Ishikawa (cell line): ENCODE results near the gene CWC27.

Source experiments
- EP300 ChIP-seq: IDR thresholded peaks from 2 replicates; pipeline ENCODE4 v1.6.1; 2012; ENCODE audit warnings: borderline replicate concordance
- TCF12 ChIP-seq: IDR thresholded peaks from 2 replicates; pipeline ENCODE4 v1.6.1; 2012; ENCODE audit warnings: low read depth
- TF ChIP-seq, protein P1 (sequence below): IDR thresholded peaks from 2 replicates; pipeline ENCODE4 v1.6.1; 2012; ENCODE audit warnings: low read depth, mild to moderate bottlenecking

DNA sequence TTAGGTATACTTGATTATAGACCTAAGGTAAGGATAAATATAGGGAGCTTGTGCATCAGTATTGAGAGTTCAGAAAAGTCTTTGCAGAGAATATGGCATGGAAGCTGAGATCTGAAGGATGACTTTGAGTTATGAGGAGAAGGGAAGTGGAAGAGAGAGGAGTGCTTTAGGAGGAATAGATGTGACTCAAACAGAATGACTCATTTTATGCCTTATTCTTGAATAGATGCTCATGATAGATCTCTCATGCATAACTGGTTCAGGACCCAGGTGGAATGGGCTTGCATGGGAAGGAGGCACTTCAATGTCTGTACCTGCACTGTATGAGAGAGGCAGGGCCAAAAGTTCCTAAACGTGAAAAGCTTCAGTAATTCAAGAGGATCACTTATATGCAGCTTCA, 103.3 kb downstream of the CWC27 start:
- TF ChIP-seq TCF12, result no peak
- no peak for TF ChIP-seq EP300
- TF ChIP-seq, protein P1, sequence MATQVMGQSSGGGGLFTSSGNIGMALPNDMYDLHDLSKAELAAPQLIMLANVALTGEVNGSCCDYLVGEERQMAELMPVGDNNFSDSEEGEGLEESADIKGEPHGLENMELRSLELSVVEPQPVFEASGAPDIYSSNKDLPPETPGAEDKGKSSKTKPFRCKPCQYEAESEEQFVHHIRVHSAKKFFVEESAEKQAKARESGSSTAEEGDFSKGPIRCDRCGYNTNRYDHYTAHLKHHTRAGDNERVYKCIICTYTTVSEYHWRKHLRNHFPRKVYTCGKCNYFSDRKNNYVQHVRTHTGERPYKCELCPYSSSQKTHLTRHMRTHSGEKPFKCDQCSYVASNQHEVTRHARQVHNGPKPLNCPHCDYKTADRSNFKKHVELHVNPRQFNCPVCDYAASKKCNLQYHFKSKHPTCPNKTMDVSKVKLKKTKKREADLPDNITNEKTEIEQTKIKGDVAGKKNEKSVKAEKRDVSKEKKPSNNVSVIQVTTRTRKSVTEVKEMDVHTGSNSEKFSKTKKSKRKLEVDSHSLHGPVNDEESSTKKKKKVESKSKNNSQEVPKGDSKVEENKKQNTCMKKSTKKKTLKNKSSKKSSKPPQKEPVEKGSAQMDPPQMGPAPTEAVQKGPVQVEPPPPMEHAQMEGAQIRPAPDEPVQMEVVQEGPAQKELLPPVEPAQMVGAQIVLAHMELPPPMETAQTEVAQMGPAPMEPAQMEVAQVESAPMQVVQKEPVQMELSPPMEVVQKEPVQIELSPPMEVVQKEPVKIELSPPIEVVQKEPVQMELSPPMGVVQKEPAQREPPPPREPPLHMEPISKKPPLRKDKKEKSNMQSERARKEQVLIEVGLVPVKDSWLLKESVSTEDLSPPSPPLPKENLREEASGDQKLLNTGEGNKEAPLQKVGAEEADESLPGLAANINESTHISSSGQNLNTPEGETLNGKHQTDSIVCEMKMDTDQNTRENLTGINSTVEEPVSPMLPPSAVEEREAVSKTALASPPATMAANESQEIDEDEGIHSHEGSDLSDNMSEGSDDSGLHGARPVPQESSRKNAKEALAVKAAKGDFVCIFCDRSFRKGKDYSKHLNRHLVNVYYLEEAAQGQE, result no peak
